CD4-positive, alpha-beta T cell treated with Interleukin-4 for 1 hour (primary cell): ENCODE results near the gene SHROOM2.
"Not testable (repeated sequence)": the region's sequence is repeated elsewhere in the genome, so short reads cannot be mapped to it uniquely, and the experiment has no call there.

Experiments
- DNase-seq, 2 donors: peaks; one replicate each; pipeline ENCODE4 v3.0.0-alpha.2; 2020 to 2022

The SHROOM2 gene

GRCh38 chrX:9832811-9833210 is 46.6 kb downstream of the SHROOM2 start:
- DNase-seq = no peak

- no peak for DNase-seq
Measured at GRCh38 chrX:9835585-9836210, 49.5 kb downstream of the SHROOM2 start.

- DNase-seq = no peak
Measured at GRCh38 chrX:9842541-9842940, 56.3 kb downstream of the SHROOM2 start.

- no peak for DNase-seq
Measured at GRCh38 chrX:9844936-9845577, 58.8 kb downstream of the SHROOM2 start.

GRCh38 chrX:9845578-9845952 is 59.3 kb downstream of the SHROOM2 start:
- no peak for DNase-seq

GRCh38 chrX:9846631-9847030 is 60.4 kb downstream of the SHROOM2 start:
- DNase-seq = no peak

- no peak for DNase-seq
Measured at GRCh38 chrX:9847071-9847470, 60.8 kb downstream of the SHROOM2 start.

GRCh38 chrX:9848718-9849479 is 62.7 kb downstream of the SHROOM2 start:
- DNase-seq = no peak

GRCh38 chrX:9851890-9852289 is 65.7 kb downstream of the SHROOM2 start:
- no peak for DNase-seq

GRCh38 chrX:9853307-9853706 is 67.1 kb downstream of the SHROOM2 start:
- DNase-seq = no peak

GRCh38 chrX:9855561-9856283 is 69.5 kb downstream of the SHROOM2 start:
- no peak for DNase-seq

- DNase-seq = no peak
Measured at GRCh38 chrX:9856588-9856987, 70.4 kb downstream of the SHROOM2 start.

- DNase-seq = no peak
Measured at GRCh38 chrX:9857575-9858474, 71.6 kb downstream of the SHROOM2 start.

- DNase-seq = not testable (repeated sequence)
Measured at GRCh38 chrX:9858684-9859083, 72.5 kb downstream of the SHROOM2 start.

GRCh38 chrX:9859711-9860555 is 73.7 kb downstream of the SHROOM2 start:
- DNase-seq = no peak

GRCh38 chrX:9860826-9861225 is 74.6 kb downstream of the SHROOM2 start:
- no peak for DNase-seq

GRCh38 chrX:9861711-9862110 is 75.5 kb downstream of the SHROOM2 start:
- no peak for DNase-seq

- DNase-seq = no peak
Measured at GRCh38 chrX:9862525-9862924, 76.3 kb downstream of the SHROOM2 start.

- DNase-seq = no peak
Measured at GRCh38 chrX:9862953-9863352, 76.7 kb downstream of the SHROOM2 start.

GRCh38 chrX:9864011-9864410 is 77.8 kb downstream of the SHROOM2 start:
- no peak for DNase-seq

- DNase-seq = no peak
Measured at GRCh38 chrX:9865804-9866472, 79.7 kb downstream of the SHROOM2 start.
